Measurements from ENCODE around the gene C5orf46. TPM values are rescaled to one million over a fixed set of nuclear protein-coding genes. Genes with fewer than 3 reads are reported as not detected.

Gene C5orf46
- total RNA-seq, 1 donor from 2014 or later = not detected

- Histone ChIP-seq H3K4me2 (no peak overlapping the region), H3K27ac (no peak overlapping the region), H4K20me1 (ENCODE audit: low read depth) (no peaks in the 10 kb centered on the region), H3K4me1 (peaks cover 5% of the 10 kb centered on the region), H3K79me2 (ENCODE audit: low read depth) (no peaks in the 10 kb centered on the region), H3K9ac (no peak overlapping the region), H3F3A (ENCODE audit: low read depth) (no peaks in the 10 kb centered on the region), H3K27me3 (no peaks in the 10 kb centered on the region), H2AFZ (replicated peaks) (no peak overlapping the region), H3K9me3 (ENCODE audit: low read depth) (no peaks in the 10 kb centered on the region), H3K4me3 (no peak overlapping the region), H3K36me3 (no peaks in the 10 kb centered on the region)
- no peaks in the 10 kb centered on the region for H3K4me1 Mint-ChIP-seq
- H3K36me3 Mint-ChIP-seq = no peaks in the 10 kb centered on the region
- TF ChIP-seq EZH2 (IDR thresholded peaks at IDR 0.05) (no peak), CTCF (IDR thresholded peaks at IDR 0.05) (no peak), EZH2phosphoT487 (IDR thresholded peaks at IDR 0.05) (no peak)
- H3K4me3 Mint-ChIP-seq = no peak overlapping the region
- H3K27me3 Mint-ChIP-seq (ENCODE audit: insufficient read depth, low read depth) = peaks cover 3% of the 10 kb centered on the region
- H3K27ac Mint-ChIP-seq = no peak overlapping the region
- no peaks in the 10 kb centered on the region for H3K9me3 Mint-ChIP-seq
- no peak for DNase-seq (ENCODE audit: low spot score)
Observed at GRCh38 chr5:147844846-147845245, 61.5 kb downstream of the C5orf46 start.

- Histone ChIP-seq H3K27ac (no peak overlapping the region), H3K9ac (no peak overlapping the region), H3K79me2 (ENCODE audit: low read depth) (no peaks in the 10 kb centered on the region), H3K27me3 (no peaks in the 10 kb centered on the region), H4K20me1 (ENCODE audit: low read depth) (no peaks in the 10 kb centered on the region), H2AFZ (replicated peaks) (no peak overlapping the region), H3K4me1 (peaks cover 5% of the 10 kb centered on the region), H3K9me3 (ENCODE audit: low read depth) (no peaks in the 10 kb centered on the region), H3F3A (ENCODE audit: low read depth) (no peaks in the 10 kb centered on the region), H3K4me2 (no peak overlapping the region), H3K36me3 (no peaks in the 10 kb centered on the region), H3K4me3 (no peak overlapping the region)
- Mint-ChIP-seq H3K9me3 (no peaks in the 10 kb centered on the region), H3K36me3 (no peaks in the 10 kb centered on the region), H3K4me3 (no peak overlapping the region), H3K4me1 (no peaks in the 10 kb centered on the region), H3K27me3 (ENCODE audit: insufficient read depth, low read depth) (no peaks in the 10 kb centered on the region), H3K27ac (no peak overlapping the region)
- no peak for DNase-seq (ENCODE audit: low spot score)
- TF ChIP-seq CTCF (IDR thresholded peaks at IDR 0.05) (no peak), EZH2phosphoT487 (IDR thresholded peaks at IDR 0.05) (no peak), EZH2 (IDR thresholded peaks at IDR 0.05) (no peak)
Observed at GRCh38 chr5:147842869-147843268, 63.5 kb downstream of the C5orf46 start.

Other genes with a start within 250 kb of the C5orf46 start
- gene JAKMIP2, start 123.8 kb downstream of the C5orf46 start, total RNA-seq (ENCODE audit: low replicate concordance) = 8.2 TPM in 2 replicates
- not detected in 2 replicates for gene SPINK1, start 74.9 kb downstream of the C5orf46 start, total RNA-seq (ENCODE audit: low replicate concordance)
- not detected in 2 replicates for gene SCGB3A2, start 27.8 kb downstream of the C5orf46 start, total RNA-seq (ENCODE audit: low replicate concordance)
- gene SPINK5, start 157.4 kb upstream of the C5orf46 start, total RNA-seq (ENCODE audit: low replicate concordance) = 13.7 and 18.1 TPM in 2 replicates

Measured in neural progenitor cell (in vitro differentiated cells).